Small intestine (tissue), 7 donors: Measurements from ENCODE around the gene KCTD18. TPM values are rescaled to one million over a fixed set of nuclear protein-coding genes. Genes with fewer than 3 reads are reported as not detected.

ENCODE experiments used
- DNase-seq, 2 donors: peaks; one replicate each; pipeline versions ENCODE4 v3.0.0 to v3.0.0-alpha.2; 2013
- FAIRE-seq: peaks from 2 replicates; lab custom pipeline; 2012; peaks lifted over from hg19 to GRCh38; lab: Jason Lieb, UNC
- H3K27ac ChIP-seq, 3 donors: one replicate each; pipeline ENCODE4 v1.5.1; 2013; ENCODE audit warnings: low read length in 2 of 3, mild to moderate bottlenecking in 2 of 3, control low read depth in 1 of 3, inconsistent platforms in 1 of 3, low read depth in 1 of 3, moderate library complexity in 1 of 3
- H3K27me3 ChIP-seq, 3 donors: one replicate each; pipeline ENCODE4 v1.6.1; 2013; ENCODE audit warnings: low read length in 3 of 3, inconsistent platforms in 1 of 3; ENCODE audit not compliant: control insufficient read depth in 3 of 3, insufficient read depth in 3 of 3
- H3K36me3 ChIP-seq, 3 donors: one replicate each; pipeline ENCODE4 v1.6.1; 2013; ENCODE audit warnings: low read length in 3 of 3, inconsistent platforms in 1 of 3, low read depth in 1 of 3, mild to moderate bottlenecking in 1 of 3, moderate library complexity in 1 of 3; ENCODE audit not compliant: control insufficient read depth in 3 of 3, insufficient read depth in 2 of 3
- H3K4me1 ChIP-seq, 3 donors: one replicate each; pipeline ENCODE4 v1.6.1; 2013; ENCODE audit warnings: low read length in 2 of 3, inconsistent platforms in 1 of 3, low read depth in 1 of 3, mild to moderate bottlenecking in 1 of 3, moderate library complexity in 1 of 3; ENCODE audit not compliant: control insufficient read depth in 3 of 3, insufficient read depth in 2 of 3
- H3K4me3 ChIP-seq, 3 donors: one replicate each; pipeline ENCODE4 v1.5.1; 2013; ENCODE audit warnings: low read length in 3 of 3, control low read depth in 1 of 3, inconsistent platforms in 1 of 3, low read depth in 1 of 3, mild to moderate bottlenecking in 1 of 3, moderate library complexity in 1 of 3
- H3K9me3 ChIP-seq, 2 donors: one replicate each; pipeline ENCODE4 v1.6.1; 2013; ENCODE audit warnings: low read depth in 1 of 2, low read length in 1 of 2; ENCODE audit not compliant: control insufficient read depth in 2 of 2, insufficient read depth in 1 of 2
- WGBS, 3 donors: extraction: QIAGEN DNeasy Blood & Tissue Kit; methylation state at CpG; one replicate each; pipeline ENCODE4 v1.1.7; 2013; 5-methylcytosine and 5-hydroxymethylcytosine counted together
- polyA plus RNA-seq, 4 donors: library from polyadenylated mRNA; stranded (reverse) in 3 of 4; unstranded in 1 of 4; fragments of 200-250 nt in 3 of 4; fragments of 120-200 nt in 1 of 4; gene quantifications; one replicate each; pipeline versions ENCODE4 v1.2.1 to v1.2.3, GENCODE V29; 2013
- donor health status: healthy with polysubstance abuse.
- donor health status: control.
- donor health status: control.
- donor health status: Bipolar disorder and iron deficiency.
- donor health status: healthy.

The KCTD18 gene
- polyA plus RNA-seq, 4 donors: 8.6 to 14.3 (median 11.0) TPM

GRCh38 chr2:200471324-200471848, 38.5 kb downstream of the KCTD18 start:
- H3K36me3 ChIP-seq: peaks cover 14 to 68% (median 17%) of the 10 kb centered on the region in 3 donors
- no peaks in the 10 kb centered on the region for H3K9me3 ChIP-seq
- H3K27ac ChIP-seq: peak overlapping the region in 1 of 3 donors; percentile 15
- H3K4me3 ChIP-seq: no peak overlapping the region
- WGBS, 3 donors: 43 to 52% (median 45%) methylated on average over 8 of the region's 8 CpGs
- H3K27me3 ChIP-seq: no peaks in the 10 kb centered on the region
- peak; percentile 44 to 51 for DNase-seq
- H3K4me1 ChIP-seq: peaks cover 0 to 10% (median 0%) of the 10 kb centered on the region in 3 donors
- no peak for FAIRE-seq

- Histone ChIP-seq H3K27ac (no peak overlapping the region), H3K36me3 (peaks cover 14 to 64% (median 14%) of the 10 kb centered on the region in 3 donors), H3K4me1 (peaks cover 0 to 10% (median 0%) of the 10 kb centered on the region in 3 donors), H3K9me3 (no peaks in the 10 kb centered on the region), H3K4me3 (no peak overlapping the region), H3K27me3 (no peaks in the 10 kb centered on the region)
- no peak for FAIRE-seq
- WGBS, 3 donors: 62 to 74% (median 72%) methylated on average over 3 of the region's 3 CpGs
- DNase-seq: no peak
Observed at GRCh38 chr2:200470230-200470629, 39.6 kb downstream of the KCTD18 start.

GRCh38 chr2:200469708-200470211, 40.1 kb downstream of the KCTD18 start:
- peaks cover 0 to 10% (median 0%) of the 10 kb centered on the region in 3 donors for H3K4me1 ChIP-seq
- peaks cover 11 to 63% (median 13%) of the 10 kb centered on the region in 3 donors for H3K36me3 ChIP-seq
- no peaks in the 10 kb centered on the region for H3K9me3 ChIP-seq
- DNase-seq (no peak), FAIRE-seq (no peak)
- no peak overlapping the region for H3K27ac ChIP-seq
- H3K4me3 ChIP-seq: no peak overlapping the region
- WGBS, 3 donors: 81 to 93% (median 92%) methylated on average over 13 of the region's 13 CpGs
- H3K27me3 ChIP-seq: no peaks in the 10 kb centered on the region

GRCh38 chr2:200467806-200468681, 41.8 kb downstream of the KCTD18 start:
- FAIRE-seq: no peak
- Histone ChIP-seq H3K4me1 (peaks cover 0 to 10% (median 0%) of the 10 kb centered on the region in 3 donors), H3K4me3 (no peak overlapping the region), H3K36me3 (peaks cover 8 to 52% (median 10%) of the 10 kb centered on the region in 3 donors), H3K27me3 (no peaks in the 10 kb centered on the region), H3K27ac (peak overlapping the region in 2 of 3 donors; percentile 2 to 21), H3K9me3 (no peaks in the 10 kb centered on the region)
- WGBS, 3 donors: 77 to 83% (median 80%) methylated on average over 8 of the region's 8 CpGs
- peak; percentile 17 to 34 for DNase-seq

GRCh38 chr2:200466425-200467418, 43.1 kb downstream of the KCTD18 start:
- H3K4me1 ChIP-seq: peaks cover 0 to 10% (median 0%) of the 10 kb centered on the region in 3 donors
- FAIRE-seq (no peak), DNase-seq (peak in 1 of 2 donors; percentile 7)
- 62 to 83% (median 80%) methylated on average over 12 of the region's 12 CpGs for WGBS, 3 donors
- H3K27me3 ChIP-seq: no peaks in the 10 kb centered on the region
- no peaks in the 10 kb centered on the region for H3K9me3 ChIP-seq
- H3K36me3 ChIP-seq: peaks cover 9 to 46% (median 9%) of the 10 kb centered on the region in 3 donors
- no peak overlapping the region for H3K4me3 ChIP-seq
- peak overlapping the region in 2 of 3 donors; percentile 22 to 72 for H3K27ac ChIP-seq

GRCh38 chr2:200463452-200463851, 46.4 kb downstream of the KCTD18 start:
- FAIRE-seq (no peak), DNase-seq (no peak)
- Histone ChIP-seq H3K36me3 (peaks cover 9 to 30% (median 9%) of the 10 kb centered on the region in 3 donors), H3K9me3 (no peaks in the 10 kb centered on the region), H3K27me3 (no peaks in the 10 kb centered on the region), H3K27ac (no peak overlapping the region), H3K4me3 (no peak overlapping the region), H3K4me1 (peaks cover 0 to 9% (median 0%) of the 10 kb centered on the region in 3 donors)
- 79 to 96% (median 80%) methylated on average over 2 of the region's 2 CpGs for WGBS, 3 donors

- DNase-seq (no peak), FAIRE-seq (no peak)
- Histone ChIP-seq H3K27ac (no peak overlapping the region), H3K9me3 (no peaks in the 10 kb centered on the region), H3K4me1 (no peaks in the 10 kb centered on the region), H3K27me3 (no peaks in the 10 kb centered on the region), H3K36me3 (peaks cover 9 to 19% (median 10%) of the 10 kb centered on the region in 3 donors), H3K4me3 (no peak overlapping the region)
- 93 to 96% (median 96%) methylated on average over 2 of the region's 2 CpGs for WGBS, 3 donors
Observed at GRCh38 chr2:200461846-200462710, 47.8 kb downstream of the KCTD18 start.
